PC-3 (cell line): Measurements from ENCODE around the gene ITPKC.

Experiments used
- EZH2 ChIP-seq: fragments of 300-600 bp; sonication (generic); IDR thresholded peaks from one replicate; pipeline ENCODE4 v1.6.1; 2017; ENCODE audit warnings: antibody characterized with exemption, mild to moderate bottlenecking, low read length; ENCODE audit not compliant: unreplicated experiment
- EZH2phosphoT487 ChIP-seq: fragments of 300-600 bp; sonication (generic); IDR thresholded peaks from 2 replicates; pipeline ENCODE4 v1.6.1; 2018; ENCODE audit warnings: mild to moderate bottlenecking, antibody characterized with exemption, low read length, borderline replicate concordance
- TF ChIP-seq, protein P1 (sequence below): fragments of 300-600 bp; sonication (generic); conservative IDR thresholded peaks from 2 replicates; pipeline ENCODE4 v1.5.1; 2017; ENCODE audit warnings: antibody characterized with exemption, low read depth, mild to moderate bottlenecking, low read length

DNA sequence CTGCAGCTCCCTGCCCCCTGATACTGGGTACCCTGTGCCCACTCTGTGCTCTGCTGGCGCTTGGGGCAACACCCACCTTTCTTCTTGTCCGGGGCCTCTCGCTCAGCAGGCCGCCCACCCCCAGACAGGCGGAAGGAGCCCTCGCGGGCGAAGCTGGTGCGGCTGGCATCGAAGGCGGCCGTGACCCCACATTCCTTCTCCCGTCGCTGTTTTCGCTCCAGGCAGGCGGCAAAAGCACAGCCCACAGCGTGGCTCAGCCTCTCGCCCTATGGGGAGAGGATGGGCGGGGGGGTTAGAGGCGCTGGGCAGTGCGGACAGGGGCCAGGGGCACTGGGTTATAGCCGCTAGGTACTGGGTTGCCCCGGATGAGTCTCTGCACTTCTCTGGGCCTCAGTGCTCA is 39.8 kb upstream of the ITPKC start:
- TF ChIP-seq, protein P1, sequence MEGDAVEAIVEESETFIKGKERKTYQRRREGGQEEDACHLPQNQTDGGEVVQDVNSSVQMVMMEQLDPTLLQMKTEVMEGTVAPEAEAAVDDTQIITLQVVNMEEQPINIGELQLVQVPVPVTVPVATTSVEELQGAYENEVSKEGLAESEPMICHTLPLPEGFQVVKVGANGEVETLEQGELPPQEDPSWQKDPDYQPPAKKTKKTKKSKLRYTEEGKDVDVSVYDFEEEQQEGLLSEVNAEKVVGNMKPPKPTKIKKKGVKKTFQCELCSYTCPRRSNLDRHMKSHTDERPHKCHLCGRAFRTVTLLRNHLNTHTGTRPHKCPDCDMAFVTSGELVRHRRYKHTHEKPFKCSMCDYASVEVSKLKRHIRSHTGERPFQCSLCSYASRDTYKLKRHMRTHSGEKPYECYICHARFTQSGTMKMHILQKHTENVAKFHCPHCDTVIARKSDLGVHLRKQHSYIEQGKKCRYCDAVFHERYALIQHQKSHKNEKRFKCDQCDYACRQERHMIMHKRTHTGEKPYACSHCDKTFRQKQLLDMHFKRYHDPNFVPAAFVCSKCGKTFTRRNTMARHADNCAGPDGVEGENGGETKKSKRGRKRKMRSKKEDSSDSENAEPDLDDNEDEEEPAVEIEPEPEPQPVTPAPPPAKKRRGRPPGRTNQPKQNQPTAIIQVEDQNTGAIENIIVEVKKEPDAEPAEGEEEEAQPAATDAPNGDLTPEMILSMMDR: no peak
- TF ChIP-seq EZH2 (no peak), EZH2phosphoT487 (no peak)
